K562 (cell line): ENCODE data around the gene ZBTB39. TPM values are rescaled to one million over a fixed set of nuclear protein-coding genes. Genes with fewer than 3 reads are reported as not detected.
A peak's percentile ranks its signal among the peaks of the same experiment; 100 is the strongest.

Source experiments
- ATAC-seq: fragments of 200-7000 bp; cut with Tn5 transposase; 3 replicates; pipeline ENCODE4 v1.9.1; 2020; ENCODE audit warnings: moderate library complexity
- BruUV-seq: library from RNA; stranded (reverse); fragments of 400-500 nt; replicated peaks from 2 replicates; lab custom pipeline; 2021; lab: Mats Ljungman, UMichigan
- CTCF ChIA-PET: fragments of 300-600 bp; formaldehyde crosslinking; extraction: SDS; loops from one replicate; lab custom pipeline; 2021; ENCODE audit warnings: low intra/inter-chr PET ratio; lab: Yijun Ruan, JAX
- POLR2A ChIA-PET: fragments of 300-600, 350-650 bp; sonication (Branson Sonifier 250); formaldehyde crosslinking; extraction: SDS; loops from one replicate; lab custom pipeline; 2021; ENCODE audit warnings: antibody characterized with exemption, inconsistent platforms; lab: Yijun Ruan, JAX
- DNase-seq, 4 experiments: peaks; one replicate each; pipeline versions ENCODE4 v3.0.0 to v3.0.0-alpha.2; 2011 to 2018; ENCODE audit warnings: low spot score in 3 of 4, mixed read lengths in 3 of 4; ENCODE audit errors: extremely low read depth in 1 of 4
- FAIRE-seq: peaks from 2 replicates; lab custom pipeline; 2011; peaks lifted over from hg19 to GRCh38; lab: Jason Lieb, UNC
- H2AFZ ChIP-seq: 2 replicates; pipeline ENCODE4 v1.6.0; 2011; ENCODE audit warnings: low read depth, low read length, control low read depth, inconsistent platforms
- H3K27ac ChIP-seq: fragments of 200-600 bp; 3 replicates; pipeline ENCODE4 v1.8.0; 2011; ENCODE audit warnings: low read depth, mild to moderate bottlenecking, control low read depth, inconsistent platforms, low read length, moderate library complexity, mixed read lengths; ENCODE audit errors: extremely low read depth
- H3K27me3 ChIP-seq, 2 experiments: fragments of 300-600 bp in 1 of 2; 2 replicates in 1 of 2; 3 replicates in 1 of 2; pipeline versions ENCODE4 v1.6.0 to v1.8.0; 2011; ENCODE audit warnings: inconsistent platforms in 2 of 2, low read length in 2 of 2, mild to moderate bottlenecking in 1 of 2, mixed read lengths in 1 of 2, moderate library complexity in 1 of 2; ENCODE audit not compliant: control insufficient read depth in 2 of 2, insufficient read depth in 2 of 2
- H3K36me3 ChIP-seq: fragments of 300-600 bp; 3 replicates; pipeline ENCODE4 v1.8.0; 2011; ENCODE audit warnings: mild to moderate bottlenecking, low read length, inconsistent platforms; ENCODE audit not compliant: control insufficient read depth, insufficient read depth
- H3K4me1 ChIP-seq, 2 experiments: fragments of 200-600 bp in 1 of 2; replicated peaks in 1 of 2; 2 replicates in 1 of 2; 3 replicates in 1 of 2; pipeline versions ENCODE4 v1.5.1 to v1.8.0; 2011; ENCODE audit warnings: inconsistent platforms in 2 of 2, low read length in 2 of 2, mild to moderate bottlenecking in 1 of 2, mixed read lengths in 1 of 2, moderate library complexity in 1 of 2; ENCODE audit not compliant: control insufficient read depth in 2 of 2, insufficient read depth in 2 of 2
- H3K4me2 ChIP-seq: 2 replicates; pipeline ENCODE4 v1.6.1; 2011; ENCODE audit warnings: low read length, control low read depth, inconsistent platforms, mixed read lengths; ENCODE audit not compliant: insufficient read depth
- H3K4me3 ChIP-seq: fragments of 200-600 bp; sonication (generic), shearing (Covaris generic); 2 replicates; pipeline ENCODE4 v1.5.1; 2016; ENCODE audit warnings: control low read depth, inconsistent platforms
- H3K79me2 ChIP-seq: fragments of 200-600 bp; 3 replicates; pipeline ENCODE4 v1.8.0; 2011; ENCODE audit warnings: low read length, inconsistent platforms; ENCODE audit not compliant: control insufficient read depth, insufficient read depth
- H3K9ac ChIP-seq, 2 experiments: 2 replicates each; pipeline versions ENCODE4 v1.6.0 to v1.6.1; 2011; ENCODE audit warnings: low read depth in 2 of 2, low read length in 2 of 2, control low read depth in 1 of 2, inconsistent platforms in 1 of 2, mild to moderate bottlenecking in 1 of 2, mixed read lengths in 1 of 2; ENCODE audit not compliant: insufficient read depth in 1 of 2
- H3K9me1 ChIP-seq: one replicate; pipeline ENCODE4 v1.6.0; 2011; ENCODE audit warnings: inconsistent platforms, mild to moderate bottlenecking, low read length, moderate library complexity; ENCODE audit not compliant: control insufficient read depth, insufficient read depth
- H3K9me3 ChIP-seq: replicated peaks from 2 replicates; pipeline ENCODE4 v1.5.1; 2011; ENCODE audit warnings: low read depth, low read length, inconsistent platforms; ENCODE audit not compliant: control insufficient read depth, insufficient read depth
- H4K20me1 ChIP-seq: replicated peaks from 2 replicates; pipeline ENCODE4 v1.6.1; 2011; ENCODE audit warnings: low read length, inconsistent platforms, mixed read lengths; ENCODE audit not compliant: control insufficient read depth, insufficient read depth
- ARID2 ChIP-seq: fragments of 450-650 bp; IDR thresholded peaks from 2 replicates; pipeline ENCODE4 v1.6.1; 2017; ENCODE audit warnings: antibody characterized with exemption, mild to moderate bottlenecking
- CBFA2T3 ChIP-seq: fragments of 450-650 bp; IDR thresholded peaks from 2 replicates; pipeline ENCODE4 v1.6.1; 2017
- FUS ChIP-seq: fragments of 200-400 bp; formaldehyde crosslinking; optimal IDR thresholded peaks from 2 replicates; pipeline ENCODE3; 2017; ENCODE audit warnings: low read depth, low read length
- KLF16 ChIP-seq: IDR thresholded peaks from 2 replicates; pipeline ENCODE4 v1.6.1; 2016; ENCODE audit warnings: antibody characterized with exemption
- NELFE ChIP-seq: IDR thresholded peaks from 2 replicates; pipeline ENCODE4 v1.6.1; 2011; ENCODE audit warnings: mild to moderate bottlenecking; ENCODE audit not compliant: insufficient read depth, insufficient read length
- NFYB ChIP-seq: IDR thresholded peaks from 2 replicates; pipeline ENCODE4 v1.6.1; 2011; ENCODE audit warnings: mild to moderate bottlenecking, moderate library complexity; ENCODE audit not compliant: insufficient read length; ENCODE audit errors: extremely low read depth
- NR2C2 ChIP-seq, 2 experiments: fragments of 200-800 bp in 1 of 2; sonication (Bioruptor generic) in 1 of 2; sonication (generic) in 1 of 2; formaldehyde crosslinking in 1 of 2; IDR thresholded peaks; 2 replicates each; pipeline versions ENCODE4 v1.6.1 to v1.8.0; 2016 to 2022; ENCODE audit warnings: mild to moderate bottlenecking in 1 of 2, missing compliant biosample characterization in 1 of 2, missing genetic modification characterization in 1 of 2, missing genetic modification reagents in 1 of 2
- PHF21A ChIP-seq: fragments of 450-650 bp; IDR thresholded peaks from 2 replicates; pipeline ENCODE4 v1.6.1; 2017; ENCODE audit warnings: low read depth, borderline replicate concordance
- RBM34 ChIP-seq: fragments of 200-400 bp; formaldehyde crosslinking; IDR thresholded peaks from 2 replicates; pipeline ENCODE4 v1.6.1; 2018; ENCODE audit warnings: low read length, borderline replicate concordance; ENCODE audit not compliant: insufficient read depth
- TAF1 ChIP-seq: IDR thresholded peaks from 2 replicates; pipeline ENCODE4 v1.6.1; 2011; ENCODE audit warnings: mild to moderate bottlenecking, low read length, moderate library complexity; ENCODE audit not compliant: insufficient read depth, control insufficient read depth, severe bottlenecking; ENCODE audit errors: extremely low read depth
- ZNF197 ChIP-seq: fragments of 200-800 bp; sonication (Bioruptor generic); IDR thresholded peaks from 2 replicates; pipeline ENCODE4 v1.6.1; 2016; ENCODE audit warnings: low read depth, missing genetic modification characterization, missing compliant biosample characterization
- ZNF785 ChIP-seq: fragments of 250-450 bp; sonication (Bioruptor Pico); IDR thresholded peaks from 2 replicates; pipeline ENCODE4 v1.4.0; 2020; ENCODE audit warnings: mild to moderate bottlenecking
- WGBS: fragments of 100-300 bp; shearing (Covaris generic); methylation state at CpG from one replicate; pipeline ENCODE4 v1.1.6; 2016; ENCODE audit warnings: low coverage, mixed read lengths; ENCODE audit not compliant: insufficient coverage; ENCODE audit errors: missing lambda C conversion rate; 5-methylcytosine and 5-hydroxymethylcytosine counted together
- in situ Hi-C: fragments of 300-500 bp; cut with MboI; formaldehyde crosslinking; loops from 4 replicates; pipeline ENCODE4 v1.15.0; 2018; ENCODE audit warnings: inconsistent platforms, mixed read lengths
- intact Hi-C: fragments of 100-400 bp; cut with micrococcal nuclease; formaldehyde crosslinking; loops from 2 replicates; pipeline ENCODE4 v1.14.2; 2022
- polyA plus RNA-seq, 8 experiments: library from polyadenylated mRNA; depleted of rRNA in 4 of 8; stranded (reverse) in 5 of 8; unstranded in 3 of 8; fragments of >200 nt; fragmentation: Nextera tagmentation in 2 of 8; fragmentation: Illumina TruSeq in 1 of 8; extraction: Ambion mirVana in 2 of 8; extraction: Trizol in 1 of 8; gene quantifications; 2 replicates each; pipeline versions ENCODE4 v1.2.1 to v1.2.3, GENCODE V29; 2011 to 2014; ENCODE audit warnings: inconsistent platforms in 1 of 8, missing spikeins in 1 of 8
- total RNA-seq, 7 experiments: library from RNA; depleted of rRNA in 6 of 7; stranded (reverse); fragments of >200 nt in 6 of 7; fragmentation: Illumina TruSeq in 2 of 7; extraction: Trizol in 2 of 7; gene quantifications; 2 replicates each; pipeline versions ENCODE4 v1.2.1 to v1.2.3, GENCODE V29; 2011 to 2021; ENCODE audit warnings: low replicate concordance in 1 of 7
- TF ChIP-seq, protein P1 (sequence below): fragments of 450-650 bp; formaldehyde crosslinking; IDR thresholded peaks from 2 replicates; pipeline ENCODE4 v1.4.0; 2020; ENCODE audit warnings: mild to moderate bottlenecking, moderate library complexity

The ZBTB39 gene
- total and polyA plus RNA-seq, 9 of the 15 experiments (the other 6 are each of a cell fraction or from before 2014, with no cell fraction given) = 3.3 to 13.3 (median 8.6) TPM

DNA sequence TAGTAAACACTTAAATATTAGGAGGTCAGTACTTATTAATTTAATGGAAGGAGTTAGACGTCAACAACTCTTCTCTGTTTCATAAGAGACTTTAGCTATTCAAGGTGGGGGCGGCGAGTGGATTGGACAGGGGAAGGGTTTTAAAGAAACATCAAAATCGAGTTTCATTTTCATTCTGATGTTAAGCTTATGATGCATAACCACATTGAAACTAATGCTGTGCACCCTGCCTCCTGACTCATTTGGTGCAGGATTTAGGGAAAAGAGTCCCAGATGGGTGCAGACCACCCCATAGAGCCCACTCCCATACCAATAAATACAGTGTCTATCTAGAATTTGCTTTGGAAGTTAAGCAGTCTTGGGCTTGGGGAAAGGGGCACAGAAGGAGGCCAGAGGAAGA is 7.4 kb downstream of the ZBTB39 start:
- 70% methylated on average over 4 of the region's 4 CpGs for WGBS
- FAIRE-seq = no peak
- Histone ChIP-seq H3K36me3 (peaks cover 53% of the 10 kb centered on the region), H3K79me2 (peaks cover 33% of the 10 kb centered on the region), H3K4me1 (peaks cover 14 to 30% of the 10 kb centered on the region in 2 experiments; a peak in 4 of 5 replicates), H4K20me1 (no peaks in the 10 kb centered on the region; the same call in 1 of the 2 replicates), H3K9me3 (no peaks in the 10 kb centered on the region), H3K4me3 (no peak overlapping the region), H3K9me1 (peaks cover 3% of the 10 kb centered on the region), H3K4me2 (no peak overlapping the region), H2AFZ (no peak overlapping the region)
- peak in 1 of 4 experiments; percentile 2 for DNase-seq
- ATAC-seq = no peak
- POLR2A ChIA-PET = interaction anchor here (1.0 kb wide), 1 partner anchor 328 kb away, joined by 3 read pairs; no protein-coding TSS in a partner anchor
- BruUV-seq = no TSS peak
- intact Hi-C loops = no loop called here
- in situ Hi-C loops = no loop called here
- CTCF ChIA-PET = no interaction called here
- TF ChIP-seq, protein P1, sequence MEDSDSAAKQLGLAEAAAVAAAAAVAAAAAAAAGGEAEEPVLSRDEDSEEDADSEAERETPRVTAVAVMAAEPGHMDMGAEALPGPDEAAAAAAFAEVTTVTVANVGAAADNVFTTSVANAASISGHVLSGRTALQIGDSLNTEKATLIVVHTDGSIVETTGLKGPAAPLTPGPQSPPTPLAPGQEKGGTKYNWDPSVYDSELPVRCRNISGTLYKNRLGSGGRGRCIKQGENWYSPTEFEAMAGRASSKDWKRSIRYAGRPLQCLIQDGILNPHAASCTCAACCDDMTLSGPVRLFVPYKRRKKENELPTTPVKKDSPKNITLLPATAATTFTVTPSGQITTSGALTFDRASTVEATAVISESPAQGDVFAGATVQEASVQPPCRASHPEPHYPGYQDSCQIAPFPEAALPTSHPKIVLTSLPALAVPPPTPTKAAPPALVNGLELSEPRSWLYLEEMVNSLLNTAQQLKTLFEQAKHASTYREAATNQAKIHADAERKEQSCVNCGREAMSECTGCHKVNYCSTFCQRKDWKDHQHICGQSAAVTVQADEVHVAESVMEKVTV (CRISPR knock-in tag) = no peak
- no peak for TF ChIP-seq NELFE
- no peak for TF ChIP-seq KLF16
- no peak for TF ChIP-seq ZNF197 (CRISPR knock-in tag)
- TF ChIP-seq RBM34 = no peak
- TF ChIP-seq CBFA2T3 = no peak
- no peak for TF ChIP-seq FUS
- TF ChIP-seq NR2C2 (CRISPR knock-in tag; IDR thresholded peaks at IDR 0.05) = no peak
- no peak for TF ChIP-seq NR2C2 (tag; IDR thresholded peaks at IDR 0.05)
- TF ChIP-seq ZNF785 (CRISPR knock-in tag) = no peak
- no peak for TF ChIP-seq ARID2
- no peak for TF ChIP-seq PHF21A
- no peak for TF ChIP-seq TAF1
- no peak for TF ChIP-seq NFYB
- TF ChIP-seq, all 486 proteins: peak for 0
- Histone ChIP-seq H3K27me3 (no peaks in the 10 kb centered on the region), H3K9ac (no peak overlapping the region), H3K27ac (no peak overlapping the region)
